Measurements from ENCODE around the gene UVRAG. TPM values are rescaled to one million over a fixed set of nuclear protein-coding genes. Genes with fewer than 3 reads are reported as not detected.

Gene UVRAG
- polyA plus RNA-seq, 1 donor (not counting 4 experiments of a cell fraction or from before 2014, with no cell fraction given): 11.9 TPM

GRCh38 chr11:75862437-75862836, 47.4 kb downstream of the UVRAG start:
- Histone ChIP-seq H3K9me1 (ENCODE audit: control insufficient read depth, extremely low read depth, insufficient read depth, low read length) (no peaks in the 10 kb centered on the region), H3K4me1 (ENCODE audit: control insufficient read depth, extremely low read depth, insufficient read depth, low read length) (no peaks in the 10 kb centered on the region), H3K4me2 (ENCODE audit: control insufficient read depth, extremely low read depth, insufficient read depth, low read depth, low read length) (no peak overlapping the region), H3K9ac (ENCODE audit: control insufficient read depth, extremely low read depth, insufficient read depth, low read length) (no peak overlapping the region), H3K4me3 (ENCODE audit: control insufficient read depth in 2 of 3, extremely low read depth in 1 of 3, insufficient read depth in 2 of 3, low read depth in 1 of 3, low read length in 3 of 3) (no peak overlapping the region), H4K20me1 (ENCODE audit: control insufficient read depth, extremely low read depth, insufficient read depth, low read length) (no peaks in the 10 kb centered on the region), H3K27me3 (ENCODE audit: control insufficient read depth, extremely low read depth, insufficient read depth, low read length) (no peaks in the 10 kb centered on the region), H2AFZ (ENCODE audit: control insufficient read depth, low read length) (no peak overlapping the region), H3K79me2 (ENCODE audit: control insufficient read depth, insufficient read depth, low read length) (no peaks in the 10 kb centered on the region), H3K36me3 (ENCODE audit: control insufficient read depth in 2 of 2, extremely low read depth in 1 of 2, insufficient read depth in 2 of 2, low read length in 2 of 2) (no peaks in the 10 kb centered on the region), H3K27ac (ENCODE audit: control insufficient read depth, insufficient read depth, low read length) (no peak overlapping the region), H3K9me3 (ENCODE audit: control insufficient read depth, low read depth, low read length) (no peaks in the 10 kb centered on the region)
- FAIRE-seq (peak; percentile 13), DNase-seq (ENCODE audit: low read depth, low spot score) (no peak)
- dilution Hi-C loops (cut with MboI; ENCODE audit: extremely low pct_ligation_motif_present, low sequenced_read_pairs): no loop called here
- no peak for TF ChIP-seq CTCF (optimal IDR thresholded peaks at IDR 0.05 in 1 of 3, IDR thresholded peaks at IDR 0.05 in 1 of 3, conservative IDR thresholded peaks at IDR 0.05 in 1 of 3; ENCODE audit: extremely low read depth in 1 of 3, insufficient read depth in 2 of 3, low read length in 3 of 3)
- TF ChIP-seq EZH2 (IDR thresholded peaks at IDR 0.05; ENCODE audit: low read length): no peak

- H3K27me3 ChIP-seq (ENCODE audit: control insufficient read depth, extremely low read depth, insufficient read depth, low read length): no peaks in the 10 kb centered on the region
- no peak overlapping the region for H3K4me3 ChIP-seq (ENCODE audit: control insufficient read depth in 2 of 3, extremely low read depth in 1 of 3, insufficient read depth in 2 of 3, low read depth in 1 of 3, low read length in 3 of 3)
- no peaks in the 10 kb centered on the region for H3K9me3 ChIP-seq (ENCODE audit: control insufficient read depth, low read depth, low read length)
- H3K9ac ChIP-seq (ENCODE audit: control insufficient read depth, extremely low read depth, insufficient read depth, low read length): no peak overlapping the region
- no peak overlapping the region for H2AFZ ChIP-seq (ENCODE audit: control insufficient read depth, low read length)
- peaks cover 2% of the 10 kb centered on the region for H3K9me1 ChIP-seq (ENCODE audit: control insufficient read depth, extremely low read depth, insufficient read depth, low read length)
- no peaks in the 10 kb centered on the region for H3K4me1 ChIP-seq (ENCODE audit: control insufficient read depth, extremely low read depth, insufficient read depth, low read length)
- no peak overlapping the region for H3K4me2 ChIP-seq (ENCODE audit: control insufficient read depth, extremely low read depth, insufficient read depth, low read depth, low read length)
- peak; percentile 42 to 58 (median 46) for TF ChIP-seq CTCF (optimal IDR thresholded peaks at IDR 0.05 in 1 of 3, IDR thresholded peaks at IDR 0.05 in 1 of 3, conservative IDR thresholded peaks at IDR 0.05 in 1 of 3; ENCODE audit: extremely low read depth in 1 of 3, insufficient read depth in 2 of 3, low read length in 3 of 3)
- no peak for TF ChIP-seq EZH2 (IDR thresholded peaks at IDR 0.05; ENCODE audit: low read length)
- H3K27ac ChIP-seq (ENCODE audit: control insufficient read depth, insufficient read depth, low read length): no peak overlapping the region
- FAIRE-seq (peak; percentile 26), DNase-seq (ENCODE audit: low read depth, low spot score) (peak; percentile 7)
- no peaks in the 10 kb centered on the region for H3K79me2 ChIP-seq (ENCODE audit: control insufficient read depth, insufficient read depth, low read length)
- dilution Hi-C loops (cut with MboI; ENCODE audit: extremely low pct_ligation_motif_present, low sequenced_read_pairs): no loop called here
- peaks cover 6% of the 10 kb centered on the region for H4K20me1 ChIP-seq (ENCODE audit: control insufficient read depth, extremely low read depth, insufficient read depth, low read length)
- H3K36me3 ChIP-seq (ENCODE audit: control insufficient read depth in 2 of 2, extremely low read depth in 1 of 2, insufficient read depth in 2 of 2, low read length in 2 of 2): no peaks in the 10 kb centered on the region
Observed at GRCh38 chr11:75867778-75868374, 52.9 kb downstream of the UVRAG start.
